Astrocyte of the spinal cord (primary cell): ENCODE measurements around the gene ARHGAP26.

Source experiments
- DNase-seq: peaks from one replicate; pipeline ENCODE4 v3.0.0; 2011; ENCODE audit warnings: low read depth, low spot score
- H3K4me3 ChIP-seq: 2 replicates; pipeline ENCODE4 v1.5.1; 2011; ENCODE audit warnings: low read depth, mild to moderate bottlenecking, low read length, moderate library complexity
- CTCF ChIP-seq: IDR thresholded peaks from 2 replicates; pipeline ENCODE4 v1.5.1; 2012; ENCODE audit warnings: low read depth, mild to moderate bottlenecking, low read length, inconsistent platforms
- in situ Hi-C: cut with HindIII; loops from 2 replicates; pipeline ENCODE4 v1.10.0; 2017; ENCODE audit warnings: low sequenced_read_pairs

The ARHGAP26 gene

GRCh38 chr5:142910128-142910527 is 140.0 kb downstream of the ARHGAP26 start:
- TF ChIP-seq CTCF, result no peak
- H3K4me3 ChIP-seq, result no peak overlapping the region
- no peak for DNase-seq
- in situ Hi-C loops, result no loop called here

DNA sequence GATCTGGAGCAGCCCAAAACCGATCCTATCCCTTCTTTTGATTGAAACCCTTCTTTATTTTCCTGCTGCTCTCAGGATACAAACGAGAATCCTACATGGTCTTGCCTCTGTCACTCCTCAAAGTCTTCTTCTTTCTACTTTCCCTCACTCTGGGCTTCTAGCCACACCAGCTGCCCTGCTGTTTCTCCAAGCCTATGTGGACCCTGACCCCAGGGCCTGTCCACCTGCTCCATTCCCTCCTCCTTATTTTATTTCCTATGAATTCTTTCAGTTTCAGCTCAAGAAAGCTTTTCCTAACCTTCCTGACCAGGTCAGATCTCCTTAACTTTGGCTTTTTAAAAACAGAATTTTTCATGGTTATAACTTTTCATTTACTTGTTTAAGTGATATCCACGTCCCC is 141.0 kb downstream of the ARHGAP26 start:
- in situ Hi-C loops, result no loop called here
- no peak for DNase-seq
- no peak overlapping the region for H3K4me3 ChIP-seq
- no peak for TF ChIP-seq CTCF

DNA sequence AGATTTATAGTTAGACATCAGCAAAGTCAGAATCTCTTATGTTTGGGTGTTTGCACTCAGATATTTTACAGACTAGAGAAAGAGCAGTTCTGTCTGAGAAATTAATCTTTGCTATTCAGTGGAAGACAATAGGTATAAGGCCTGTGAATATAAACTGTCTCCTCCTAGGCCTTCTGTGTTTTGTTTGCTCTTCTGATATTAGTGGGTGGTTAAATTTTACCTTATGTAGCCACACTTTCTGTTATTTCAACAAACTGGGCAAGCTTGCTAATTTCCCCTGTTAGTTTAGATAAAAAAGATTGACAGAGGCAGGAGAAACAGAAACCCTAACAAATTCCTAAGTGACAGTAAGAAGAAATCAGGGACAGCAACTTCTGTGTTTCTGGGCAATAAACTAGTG is 141.6 kb downstream of the ARHGAP26 start:
- no peak for DNase-seq
- no peak for TF ChIP-seq CTCF
- no peak overlapping the region for H3K4me3 ChIP-seq
- in situ Hi-C loops, result no loop called here

GRCh38 chr5:142913728-142914338 is 143.7 kb downstream of the ARHGAP26 start:
- no peak overlapping the region for H3K4me3 ChIP-seq
- peak; percentile 19 for TF ChIP-seq CTCF
- in situ Hi-C loops, result no loop called here
- DNase-seq, result no peak

GRCh38 chr5:142915038-142915437 is 144.9 kb downstream of the ARHGAP26 start:
- H3K4me3 ChIP-seq, result no peak overlapping the region
- no peak for DNase-seq
- in situ Hi-C loops, result no loop called here
- no peak for TF ChIP-seq CTCF

DNA sequence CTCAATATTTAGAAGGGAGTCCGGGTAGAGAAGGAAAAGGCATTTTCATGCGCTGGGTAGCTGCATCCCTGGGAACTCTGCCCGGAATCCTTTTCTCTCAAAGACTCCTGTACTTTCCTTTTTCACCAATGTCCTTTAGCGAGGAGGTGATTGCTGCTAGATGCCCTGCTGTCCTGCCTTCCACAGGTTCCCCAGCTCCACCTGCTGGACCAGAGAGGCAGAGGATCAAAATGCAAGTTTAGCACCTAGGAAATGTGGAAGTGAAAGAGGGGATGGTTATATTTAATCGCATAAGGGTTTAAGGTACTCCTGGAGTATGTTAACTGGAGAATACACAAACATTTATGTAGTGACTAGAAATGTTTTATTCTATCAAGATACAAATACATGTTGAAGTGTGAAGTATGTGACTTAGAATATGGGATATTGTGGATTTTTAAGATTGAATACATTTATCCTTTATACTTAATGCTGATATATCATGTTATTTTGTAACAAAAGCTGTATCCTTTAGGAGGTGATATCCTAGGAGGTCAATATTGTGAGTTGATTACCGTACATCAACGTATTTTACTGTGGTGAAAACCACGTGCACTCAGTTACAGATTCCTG is 145.7 kb downstream of the ARHGAP26 start:
- peak; percentile 82 for TF ChIP-seq CTCF
- in situ Hi-C loops, result no loop called here
- peak; percentile 46 for DNase-seq
- H3K4me3 ChIP-seq, result no peak overlapping the region
